Endothelial cell of umbilical vein (primary cell): ENCODE data around the gene TSPAN5.

Source experiments
- JUN ChIP-seq: IDR thresholded peaks from 2 replicates; pipeline ENCODE4 v1.6.1; 2011; ENCODE audit warnings: borderline replicate concordance, low read depth; ENCODE audit not compliant: insufficient read length, insufficient read depth
- POLR2A ChIP-seq: IDR thresholded peaks from 2 replicates; pipeline ENCODE4 v1.6.1; 2012; ENCODE audit warnings: low read depth, mild to moderate bottlenecking, control low read depth, low read length
- POLR2AphosphoS5 ChIP-seq: IDR thresholded peaks from 2 replicates; pipeline ENCODE4 v1.6.1; 2012; ENCODE audit warnings: low read depth, mild to moderate bottlenecking, control low read depth, low read length, moderate library complexity; ENCODE audit not compliant: insufficient read depth
- TF ChIP-seq, protein P1 (sequence below), 2 donors: IDR thresholded peaks; 1 replicate in 1 of 2; 2 replicates in 1 of 2; pipeline ENCODE4 v1.5.1; 2011; ENCODE audit warnings: low read length in 2 of 2, mild to moderate bottlenecking in 2 of 2, moderate library complexity in 2 of 2, control low read depth in 1 of 2, inconsistent platforms in 1 of 2, low read depth in 1 of 2; ENCODE audit not compliant: insufficient read depth in 1 of 2; ENCODE audit errors: extremely low read depth in 1 of 2
- TF ChIP-seq, protein P2 (sequence below): IDR thresholded peaks from 2 replicates; pipeline ENCODE4 v1.6.1; 2011; ENCODE audit not compliant: insufficient read depth, insufficient read length

GRCh38 chr4:98659741-98660462 lies 1.5 kb upstream of the TSPAN5 start:
- TF ChIP-seq, protein P1, sequence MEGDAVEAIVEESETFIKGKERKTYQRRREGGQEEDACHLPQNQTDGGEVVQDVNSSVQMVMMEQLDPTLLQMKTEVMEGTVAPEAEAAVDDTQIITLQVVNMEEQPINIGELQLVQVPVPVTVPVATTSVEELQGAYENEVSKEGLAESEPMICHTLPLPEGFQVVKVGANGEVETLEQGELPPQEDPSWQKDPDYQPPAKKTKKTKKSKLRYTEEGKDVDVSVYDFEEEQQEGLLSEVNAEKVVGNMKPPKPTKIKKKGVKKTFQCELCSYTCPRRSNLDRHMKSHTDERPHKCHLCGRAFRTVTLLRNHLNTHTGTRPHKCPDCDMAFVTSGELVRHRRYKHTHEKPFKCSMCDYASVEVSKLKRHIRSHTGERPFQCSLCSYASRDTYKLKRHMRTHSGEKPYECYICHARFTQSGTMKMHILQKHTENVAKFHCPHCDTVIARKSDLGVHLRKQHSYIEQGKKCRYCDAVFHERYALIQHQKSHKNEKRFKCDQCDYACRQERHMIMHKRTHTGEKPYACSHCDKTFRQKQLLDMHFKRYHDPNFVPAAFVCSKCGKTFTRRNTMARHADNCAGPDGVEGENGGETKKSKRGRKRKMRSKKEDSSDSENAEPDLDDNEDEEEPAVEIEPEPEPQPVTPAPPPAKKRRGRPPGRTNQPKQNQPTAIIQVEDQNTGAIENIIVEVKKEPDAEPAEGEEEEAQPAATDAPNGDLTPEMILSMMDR (IDR thresholded peaks at IDR 0.05; ENCODE audit: extremely low read depth in 1 of 2, insufficient read depth in 1 of 2, low read depth in 1 of 2, low read length in 2 of 2) = no peak
- TF ChIP-seq JUN (peak; percentile 32), POLR2AphosphoS5 (no peak), POLR2A (no peak)
- TF ChIP-seq, protein P2, sequence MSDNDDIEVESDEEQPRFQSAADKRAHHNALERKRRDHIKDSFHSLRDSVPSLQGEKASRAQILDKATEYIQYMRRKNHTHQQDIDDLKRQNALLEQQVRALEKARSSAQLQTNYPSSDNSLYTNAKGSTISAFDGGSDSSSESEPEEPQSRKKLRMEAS = no peak
